ENCODE results near the gene PFKFB3.
A peak's percentile ranks its signal among the peaks of the same experiment; 100 is the strongest.
"Not testable (repeated sequence)": the region's sequence is repeated elsewhere in the genome, so short reads cannot be mapped to it uniquely, and the experiment has no call there.

PFKFB3 gene

DNA sequence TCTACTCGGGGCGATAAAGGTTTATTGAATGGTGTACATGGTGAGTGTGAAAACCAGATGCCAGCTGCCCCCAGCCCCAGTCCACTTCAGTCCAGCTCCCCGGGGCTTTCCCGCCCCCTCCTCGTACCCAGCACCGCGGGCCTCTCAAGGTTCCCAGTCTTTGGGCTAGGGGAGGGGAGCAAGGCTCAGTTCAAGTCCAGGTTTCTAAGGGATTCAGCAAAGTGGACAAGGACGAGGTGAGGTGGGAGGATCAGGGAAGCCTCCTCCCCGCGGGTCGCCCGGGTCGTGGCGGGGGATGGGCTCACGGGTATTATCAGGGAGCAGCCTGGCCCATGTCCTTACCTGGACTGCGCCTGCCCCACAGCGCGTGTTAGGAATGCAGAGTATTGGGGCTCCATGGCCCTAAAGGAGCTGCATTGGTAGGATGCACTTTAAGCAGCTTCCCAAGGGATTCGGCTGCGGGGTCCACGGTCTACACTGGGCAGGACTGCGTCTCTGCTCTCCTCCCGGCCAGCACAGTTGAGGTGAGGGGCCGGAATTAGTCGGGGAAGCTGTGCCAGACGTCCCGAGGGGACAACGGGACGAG, 541 bp upstream of the PFKFB3 start (continued):
- no peak for TF ChIP-seq CREB5 (CRISPR knock-in tag; IDR thresholded peaks at IDR 0.05; ENCODE audit: low read depth)
- no peak for TF ChIP-seq GLIS3 (CRISPR knock-in tag; IDR thresholded peaks at IDR 0.05)
- no peak for TF ChIP-seq PATZ1 (CRISPR knock-in tag; IDR thresholded peaks at IDR 0.05; ENCODE audit: borderline replicate concordance)
- TF ChIP-seq TOX (CRISPR knock-in tag; IDR thresholded peaks at IDR 0.05; ENCODE audit: borderline replicate concordance) = no peak
- no peak for TF ChIP-seq ZFP3 (CRISPR knock-in tag; IDR thresholded peaks at IDR 0.05)
- TF ChIP-seq ESRRG (CRISPR knock-in tag; IDR thresholded peaks at IDR 0.05) = no peak
- no peak for TF ChIP-seq ZNF565 (CRISPR knock-in tag; conservative IDR thresholded peaks at IDR 0.05; ENCODE audit: low read depth)
- TF ChIP-seq ZNF8 (CRISPR knock-in tag; IDR thresholded peaks at IDR 0.05) = no peak
- TF ChIP-seq ZNF70 (CRISPR knock-in tag; IDR thresholded peaks at IDR 0.05) = no peak
- TF ChIP-seq PPARA (CRISPR knock-in tag; IDR thresholded peaks at IDR 0.05; ENCODE audit: borderline replicate concordance) = no peak
- no peak for TF ChIP-seq ISL1 (CRISPR knock-in tag; IDR thresholded peaks at IDR 0.05)

DNA sequence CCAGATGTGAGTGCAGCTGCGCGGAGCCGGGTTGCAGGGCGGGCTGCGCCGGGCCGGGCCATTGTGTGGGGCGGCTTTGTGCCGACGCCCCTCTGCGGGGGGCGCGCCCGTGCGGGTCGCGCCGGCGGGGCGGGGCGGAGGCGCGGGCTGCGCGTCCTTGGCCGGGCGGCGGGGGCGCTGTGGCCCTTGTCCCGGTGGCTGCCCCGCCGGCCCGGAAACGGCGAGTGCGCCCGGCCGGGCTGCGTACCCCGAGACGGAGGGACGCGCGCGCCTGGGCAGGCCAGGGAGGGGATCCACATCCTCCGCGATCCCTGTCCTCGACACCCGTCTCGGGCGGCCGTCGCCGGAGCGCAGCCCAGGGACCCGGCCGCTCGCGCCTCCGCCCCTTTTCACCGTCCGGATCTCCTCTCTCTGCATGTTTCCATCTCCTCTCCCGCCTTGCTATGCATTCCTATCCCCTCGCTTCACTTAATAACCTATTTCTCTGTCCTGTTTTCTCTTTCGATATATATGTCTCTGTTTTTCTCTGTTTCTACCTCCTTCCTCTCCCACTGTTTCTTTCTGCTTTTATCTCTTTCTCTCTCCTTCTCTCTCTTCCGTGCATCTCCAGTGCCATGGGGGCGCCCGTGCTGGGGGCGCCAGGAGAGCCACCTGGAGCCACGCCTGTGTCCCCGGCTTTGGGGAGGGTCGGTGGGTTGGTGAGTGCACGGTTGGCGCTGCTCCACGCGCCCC, 765 bp downstream of the PFKFB3 start:
- TF ChIP-seq, protein P1, sequence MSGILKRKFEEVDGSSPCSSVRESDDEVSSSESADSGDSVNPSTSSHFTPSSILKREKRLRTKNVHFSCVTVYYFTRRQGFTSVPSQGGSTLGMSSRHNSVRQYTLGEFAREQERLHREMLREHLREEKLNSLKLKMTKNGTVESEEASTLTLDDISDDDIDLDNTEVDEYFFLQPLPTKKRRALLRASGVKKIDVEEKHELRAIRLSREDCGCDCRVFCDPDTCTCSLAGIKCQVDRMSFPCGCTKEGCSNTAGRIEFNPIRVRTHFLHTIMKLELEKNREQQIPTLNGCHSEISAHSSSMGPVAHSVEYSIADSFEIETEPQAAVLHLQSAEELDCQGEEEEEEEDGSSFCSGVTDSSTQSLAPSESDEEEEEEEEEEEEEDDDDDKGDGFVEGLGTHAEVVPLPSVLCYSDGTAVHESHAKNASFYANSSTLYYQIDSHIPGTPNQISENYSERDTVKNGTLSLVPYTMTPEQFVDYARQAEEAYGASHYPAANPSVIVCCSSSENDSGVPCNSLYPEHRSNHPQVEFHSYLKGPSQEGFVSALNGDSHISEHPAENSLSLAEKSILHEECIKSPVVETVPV (CRISPR knock-in tag; IDR thresholded peaks at IDR 0.05) = no peak
- TF ChIP-seq ZC3H10 (CRISPR knock-in tag; IDR thresholded peaks at IDR 0.05) = no peak
- TF ChIP-seq ZNF8 (CRISPR knock-in tag; IDR thresholded peaks at IDR 0.05) = no peak
- ATAC-seq = peak; percentile 35

GRCh38 chr10:6204063-6204340, 1.3 kb downstream of the PFKFB3 start:
- peak; percentile 12 for ATAC-seq
- no peak for TF ChIP-seq OSR1 (CRISPR knock-in tag; IDR thresholded peaks at IDR 0.05)
- no peak for TF ChIP-seq ZC3H10 (CRISPR knock-in tag; IDR thresholded peaks at IDR 0.05)
- no peak for TF ChIP-seq POU6F1 (CRISPR knock-in tag; IDR thresholded peaks at IDR 0.05; ENCODE audit: borderline replicate concordance, low read depth)

DNA sequence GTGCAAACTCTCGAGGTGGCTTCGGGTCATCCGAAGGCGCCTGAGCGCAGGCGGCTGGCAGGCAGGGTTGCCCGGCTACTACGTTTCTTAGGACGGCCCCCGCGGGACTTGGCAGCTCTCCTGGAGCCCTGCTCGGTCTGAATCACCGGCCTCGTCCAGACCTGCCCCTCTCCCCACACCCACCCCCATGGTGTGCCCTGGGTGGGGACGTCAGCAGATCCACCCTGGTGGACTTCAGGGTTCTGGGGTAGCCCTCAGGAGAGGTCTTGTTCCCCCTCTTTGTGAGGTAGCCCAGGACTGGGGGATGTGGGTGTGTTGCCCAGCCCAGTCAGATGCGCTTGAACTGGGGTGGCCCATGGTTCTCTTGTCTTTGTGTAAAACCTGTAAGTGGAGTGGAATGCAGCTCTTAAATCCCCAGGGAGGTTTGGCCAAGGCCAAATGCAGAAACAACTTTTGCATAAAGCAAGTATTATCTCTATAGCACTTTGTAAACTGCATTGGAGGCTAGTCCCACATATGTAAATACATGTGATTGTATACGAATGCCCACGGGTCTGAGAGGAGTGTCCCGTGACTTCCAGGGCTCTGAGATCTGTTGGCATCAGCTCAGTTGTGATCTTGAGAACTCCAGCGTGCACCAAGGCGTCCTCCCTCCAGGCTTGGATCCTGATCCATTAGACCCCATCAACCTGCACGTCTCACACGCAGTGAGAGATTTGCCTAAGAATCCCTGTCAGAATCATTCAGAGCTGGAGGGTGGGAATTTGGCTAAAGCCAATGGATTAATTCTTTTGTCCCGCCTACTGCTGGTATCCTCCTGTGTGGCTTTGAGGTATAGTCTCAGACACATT, 1.8 kb downstream of the PFKFB3 start:
- TF ChIP-seq, protein P1 (CRISPR knock-in tag; IDR thresholded peaks at IDR 0.05) = no peak
- TF ChIP-seq PPARA (CRISPR knock-in tag; IDR thresholded peaks at IDR 0.05; ENCODE audit: borderline replicate concordance) (no peak), OSR1 (CRISPR knock-in tag; IDR thresholded peaks at IDR 0.05) (no peak), ZNF70 (CRISPR knock-in tag; IDR thresholded peaks at IDR 0.05) (no peak), ZFP30 (CRISPR knock-in tag; IDR thresholded peaks at IDR 0.05) (no peak), ZNF8 (CRISPR knock-in tag; IDR thresholded peaks at IDR 0.05) (no peak), GLIS3 (CRISPR knock-in tag; IDR thresholded peaks at IDR 0.05) (no peak)
- TF ChIP-seq, protein P2, sequence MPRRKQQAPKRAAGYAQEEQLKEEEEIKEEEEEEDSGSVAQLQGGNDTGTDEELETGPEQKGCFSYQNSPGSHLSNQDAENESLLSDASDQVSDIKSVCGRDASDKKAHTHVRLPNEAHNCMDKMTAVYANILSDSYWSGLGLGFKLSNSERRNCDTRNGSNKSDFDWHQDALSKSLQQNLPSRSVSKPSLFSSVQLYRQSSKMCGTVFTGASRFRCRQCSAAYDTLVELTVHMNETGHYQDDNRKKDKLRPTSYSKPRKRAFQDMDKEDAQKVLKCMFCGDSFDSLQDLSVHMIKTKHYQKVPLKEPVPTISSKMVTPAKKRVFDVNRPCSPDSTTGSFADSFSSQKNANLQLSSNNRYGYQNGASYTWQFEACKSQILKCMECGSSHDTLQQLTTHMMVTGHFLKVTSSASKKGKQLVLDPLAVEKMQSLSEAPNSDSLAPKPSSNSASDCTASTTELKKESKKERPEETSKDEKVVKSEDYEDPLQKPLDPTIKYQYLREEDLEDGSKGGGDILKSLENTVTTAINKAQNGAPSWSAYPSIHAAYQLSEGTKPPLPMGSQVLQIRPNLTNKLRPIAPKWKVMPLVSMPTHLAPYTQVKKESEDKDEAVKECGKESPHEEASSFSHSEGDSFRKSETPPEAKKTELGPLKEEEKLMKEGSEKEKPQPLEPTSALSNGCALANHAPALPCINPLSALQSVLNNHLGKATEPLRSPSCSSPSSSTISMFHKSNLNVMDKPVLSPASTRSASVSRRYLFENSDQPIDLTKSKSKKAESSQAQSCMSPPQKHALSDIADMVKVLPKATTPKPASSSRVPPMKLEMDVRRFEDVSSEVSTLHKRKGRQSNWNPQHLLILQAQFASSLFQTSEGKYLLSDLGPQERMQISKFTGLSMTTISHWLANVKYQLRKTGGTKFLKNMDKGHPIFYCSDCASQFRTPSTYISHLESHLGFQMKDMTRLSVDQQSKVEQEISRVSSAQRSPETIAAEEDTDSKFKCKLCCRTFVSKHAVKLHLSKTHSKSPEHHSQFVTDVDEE (CRISPR knock-in tag; IDR thresholded peaks at IDR 0.05) = no peak

GRCh38 chr10:6206486-6206885, 3.8 kb downstream of the PFKFB3 start:
- ATAC-seq = not testable (repeated sequence)

More for the DNA sequence above, 1.8 kb downstream of the PFKFB3 start:
- peak; percentile 22 for ATAC-seq

Data from SK-N-SH treated with all-trans-retinoic acid at 6 μM for 48 hours (cell line).